ENCODE data around the gene ELOVL7.

The ELOVL7 gene

DNA sequence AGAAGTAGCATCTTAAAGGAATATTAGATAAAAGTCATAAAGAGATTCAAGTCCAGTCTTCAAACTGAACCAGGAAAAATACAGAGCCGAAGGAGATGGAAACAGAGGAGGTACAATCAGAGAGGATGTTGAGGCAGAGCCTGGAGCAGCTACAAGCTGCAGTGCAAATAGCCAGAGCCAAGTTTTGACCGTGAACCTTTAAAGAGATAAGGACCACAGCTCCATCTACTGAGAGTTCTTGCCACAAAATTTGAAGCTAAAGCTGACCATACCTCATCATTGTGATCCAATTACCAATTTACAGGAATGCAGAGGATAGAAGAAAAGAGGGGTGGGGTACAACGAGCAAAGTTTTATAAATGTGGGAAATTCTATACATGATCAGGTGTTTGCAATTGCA is 133.7 kb downstream of the ELOVL7 start:
- no peak for DNase-seq

GRCh38 chr5:60705144-60705543 is 138.9 kb downstream of the ELOVL7 start:
- DNase-seq: no peak

DNA sequence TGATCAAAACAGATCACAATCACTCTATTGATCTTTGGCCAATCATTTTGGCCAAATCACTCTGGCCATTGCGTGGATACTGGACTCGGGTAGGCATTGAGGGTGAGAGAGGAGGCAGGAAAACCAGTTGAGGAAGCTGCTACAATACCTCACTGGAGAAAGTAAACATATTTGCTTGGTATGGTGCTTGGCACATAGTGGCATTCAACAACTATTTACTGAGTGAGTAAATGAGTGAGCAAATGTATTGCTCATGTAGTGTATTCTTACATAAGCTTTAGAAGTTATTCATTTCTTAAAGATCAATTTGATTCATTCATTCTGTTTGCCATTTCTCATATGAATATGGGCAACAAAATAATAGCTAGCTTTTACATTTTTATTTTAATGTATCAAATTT is 140.1 kb downstream of the ELOVL7 start:
- DNase-seq: no peak
